GM12878 (cell line): Measurements from ENCODE around the gene SOX12. TPM values are rescaled to one million over a fixed set of nuclear protein-coding genes. Genes with fewer than 3 reads are reported as not detected.

Experiments used
- CEBPZ ChIP-seq: fragments of 150-350 bp; IDR thresholded peaks from 2 replicates; pipeline ENCODE4 v1.6.1; 2016; ENCODE audit warnings: low read depth, low read length
- E4F1 ChIP-seq: fragments of 450-650 bp; IDR thresholded peaks from 2 replicates; pipeline ENCODE4 v1.6.1; 2018; ENCODE audit warnings: borderline replicate concordance, mild to moderate bottlenecking; ENCODE audit not compliant: partially characterized antibody
- EZH2 ChIP-seq: IDR thresholded peaks from 2 replicates; pipeline ENCODE4 v1.6.1; 2012; ENCODE audit warnings: low read depth, mild to moderate bottlenecking, control low read depth, inconsistent platforms, low read length, borderline replicate concordance; ENCODE audit not compliant: control insufficient read depth
- GATAD2B ChIP-seq: fragments of 450-650 bp; conservative IDR thresholded peaks from 2 replicates; pipeline ENCODE4 v1.6.1; 2017; ENCODE audit warnings: low read depth, mild to moderate bottlenecking, moderate library complexity
- HDGF ChIP-seq: fragments of 450-650 bp; IDR thresholded peaks from 2 replicates; pipeline ENCODE4 v1.6.1; 2016; ENCODE audit warnings: antibody characterized with exemption
- IRF4 ChIP-seq: IDR thresholded peaks from 2 replicates; pipeline ENCODE4 v1.6.1; 2011; ENCODE audit warnings: low read depth, low read length
- MLLT1 ChIP-seq: fragments of 450-650 bp; IDR thresholded peaks from 2 replicates; pipeline ENCODE4 v1.6.1; 2016; ENCODE audit warnings: mild to moderate bottlenecking
- PAX5 ChIP-seq: IDR thresholded peaks from 2 replicates; pipeline ENCODE4 v1.6.1; 2011; ENCODE audit warnings: low read depth, low read length, borderline replicate concordance
- RB1 ChIP-seq: fragments of 450-650 bp; formaldehyde crosslinking; IDR thresholded peaks from 2 replicates; pipeline ENCODE4 v1.6.1; 2017; ENCODE audit warnings: mild to moderate bottlenecking, borderline replicate concordance
- REST ChIP-seq: IDR thresholded peaks from 2 replicates; pipeline ENCODE4 v1.6.1; 2012; ENCODE audit warnings: mild to moderate bottlenecking, low read depth, low read length
- TCF7 ChIP-seq: IDR thresholded peaks from 2 replicates; pipeline ENCODE4 v1.6.1; 2014; ENCODE audit warnings: antibody characterized with exemption, borderline replicate concordance
- ZBTB4 ChIP-seq: fragments of 450-650 bp; formaldehyde crosslinking; IDR thresholded peaks from 2 replicates; pipeline ENCODE4 v1.4.0; 2022; ENCODE audit warnings: mild to moderate bottlenecking, moderate library complexity
- polyA plus RNA-seq, 11 experiments: library from polyadenylated mRNA; depleted of rRNA in 4 of 11; unstranded in 6 of 11; stranded (reverse) in 5 of 11; fragments of >200 nt; fragmentation: Nextera tagmentation in 4 of 11; fragmentation: Illumina TruSeq in 1 of 11; extraction: Ambion mirVana in 4 of 11; extraction: Trizol in 1 of 11; gene quantifications; 1 replicate in 1 of 11; 2 replicates in 10 of 11; pipeline versions ENCODE4 v1.2.1 to v1.2.3, GENCODE V29; 2011 to 2016; ENCODE audit warnings: inconsistent platforms in 2 of 11, missing spikeins in 2 of 11, low read depth in 1 of 11
- total RNA-seq, 4 experiments: library from RNA; depleted of rRNA in 3 of 4; stranded (reverse); fragments of >200 nt in 3 of 4; fragmentation: Illumina TruSeq in 1 of 4; extraction: Trizol in 1 of 4; gene quantifications; 2 replicates each; pipeline versions ENCODE4 v1.2.1 to v1.2.3, GENCODE V29; 2013 to 2021

Gene SOX12
- total and polyA plus RNA-seq, 10 of the 15 experiments (the other 5 are each of a cell fraction or from before 2014, with no cell fraction given) = 0.50 to 17.9 (median 1.4) TPM

GRCh38 chr20:327186-328026 is 2.1 kb downstream of the SOX12 start (continued):
- TF ChIP-seq IRF4 (no peak), HDGF (peak; percentile 50; the same call in 1 of the 2 replicates), MLLT1 (no peak), REST (no peak), TCF7 (no peak), ZBTB4 (CRISPR knock-in tag) (no peak), PAX5 (0 out of 2 replicates have a peak, but pooled peaks have one; percentile 42), CEBPZ (no peak), EZH2 (no peak), E4F1 (no peak), RB1 (peak; percentile 69; the same call in 1 of the 2 replicates), GATAD2B (peak; percentile 63)
